C4-2B (cell line): ENCODE measurements around the gene PER2.
"Not testable (repeated sequence)": the region's sequence is repeated elsewhere in the genome, so short reads cannot be mapped to it uniquely, and the experiment has no call there.

ENCODE experiments used
- H3K27ac ChIP-seq: fragments of 450-650 bp; 2 replicates; pipeline ENCODE4 v1.5.1; 2017
- CTCF ChIP-seq: fragments of 450-650 bp; conservative IDR thresholded peaks from 2 replicates; pipeline ENCODE4 v1.5.1; 2017; ENCODE audit warnings: mild to moderate bottlenecking
- ZFX ChIP-seq: fragments of 450-650 bp; IDR thresholded peaks from 2 replicates; pipeline ENCODE4 v1.6.1; 2017

PER2 gene

GRCh38 chr2:238277695-238278094 lies 10.7 kb downstream of the PER2 start:
- TF ChIP-seq ZFX: no peak
- no peak for TF ChIP-seq CTCF

GRCh38 chr2:238274152-238274865 lies 14.1 kb downstream of the PER2 start:
- TF ChIP-seq CTCF: no peak
- TF ChIP-seq ZFX: no peak
- H3K27ac ChIP-seq: no peak overlapping the region

More at GRCh38 chr2:238277695-238278094, 10.7 kb downstream of the PER2 start:
- H3K27ac ChIP-seq: no peak overlapping the region

- not testable (repeated sequence) for H3K27ac ChIP-seq
Observed at GRCh38 chr2:238273433-238273832, 15.0 kb downstream of the PER2 start.

- TF ChIP-seq CTCF (no peak), ZFX (no peak)
- H3K27ac ChIP-seq: no peak overlapping the region
Observed at GRCh38 chr2:238272156-238272555, 16.3 kb downstream of the PER2 start.

- H3K27ac ChIP-seq: not testable (repeated sequence)
Observed at GRCh38 chr2:238271686-238272085, 16.7 kb downstream of the PER2 start.

- H3K27ac ChIP-seq: no peak overlapping the region
Observed at GRCh38 chr2:238271061-238271554, 17.3 kb downstream of the PER2 start.

GRCh38 chr2:238270606-238271005 lies 17.8 kb downstream of the PER2 start:
- no peak for TF ChIP-seq ZFX
- TF ChIP-seq CTCF: no peak
- H3K27ac ChIP-seq: no peak overlapping the region

More at GRCh38 chr2:238271061-238271554, 17.3 kb downstream of the PER2 start:
- no peak for TF ChIP-seq CTCF
- no peak for TF ChIP-seq ZFX

GRCh38 chr2:238269741-238270140 lies 18.7 kb downstream of the PER2 start:
- TF ChIP-seq CTCF: no peak
- TF ChIP-seq ZFX: no peak
- no peak overlapping the region for H3K27ac ChIP-seq
